Activated CD4-positive, CD25-positive, alpha-beta regulatory T cell (primary cell): ENCODE data around the gene PGBD5.

ENCODE experiments used
- DNase-seq, 4 experiments: peaks; one replicate each; lab custom pipeline; 2025; lab: John Stamatoyannopoulos, UW

Gene PGBD5

GRCh38 chr1:230376296-230376695 lies 49.8 kb downstream of the PGBD5 start:
- no peak for DNase-seq

- DNase-seq = no peak
Observed at GRCh38 chr1:230375780-230376179, 50.4 kb downstream of the PGBD5 start.

- DNase-seq = no peak
Observed at GRCh38 chr1:230375147-230375546, 51.0 kb downstream of the PGBD5 start.

- no peak for DNase-seq
Observed at GRCh38 chr1:230371923-230372703, 54.0 kb downstream of the PGBD5 start.

GRCh38 chr1:230370109-230370508 lies 56.0 kb downstream of the PGBD5 start:
- no peak for DNase-seq

- DNase-seq = no peak
Observed at GRCh38 chr1:230368871-230369270, 57.3 kb downstream of the PGBD5 start.

GRCh38 chr1:230368363-230368762 lies 57.8 kb downstream of the PGBD5 start:
- DNase-seq = no peak

- DNase-seq = no peak
Observed at GRCh38 chr1:230366504-230366915, 59.6 kb downstream of the PGBD5 start.

- DNase-seq = no peak
Observed at GRCh38 chr1:230365723-230366307, 60.3 kb downstream of the PGBD5 start.

- DNase-seq = no peak
Observed at GRCh38 chr1:230362949-230363348, 63.2 kb downstream of the PGBD5 start.

- DNase-seq = no peak
Observed at GRCh38 chr1:230361941-230362340, 64.2 kb downstream of the PGBD5 start.

GRCh38 chr1:230359992-230360668 lies 66.0 kb downstream of the PGBD5 start:
- no peak for DNase-seq

GRCh38 chr1:230356869-230357794 lies 69.0 kb downstream of the PGBD5 start:
- no peak for DNase-seq

GRCh38 chr1:230356190-230356589 lies 69.9 kb downstream of the PGBD5 start:
- DNase-seq = no peak

GRCh38 chr1:230355594-230355993 lies 70.5 kb downstream of the PGBD5 start:
- no peak for DNase-seq

GRCh38 chr1:230355128-230355527 lies 71.0 kb downstream of the PGBD5 start:
- DNase-seq = no peak

- DNase-seq = no peak
Observed at GRCh38 chr1:230354005-230354404, 72.1 kb downstream of the PGBD5 start.

- no peak for DNase-seq
Observed at GRCh38 chr1:230352537-230352936, 73.6 kb downstream of the PGBD5 start.

GRCh38 chr1:230351983-230352382 lies 74.1 kb downstream of the PGBD5 start:
- no peak for DNase-seq

- DNase-seq = no peak
Observed at GRCh38 chr1:230351514-230351913, 74.6 kb downstream of the PGBD5 start.

- no peak for DNase-seq
Observed at GRCh38 chr1:230350208-230350921, 75.8 kb downstream of the PGBD5 start.
